ENCODE measurements around the gene CENPP.

DNA sequence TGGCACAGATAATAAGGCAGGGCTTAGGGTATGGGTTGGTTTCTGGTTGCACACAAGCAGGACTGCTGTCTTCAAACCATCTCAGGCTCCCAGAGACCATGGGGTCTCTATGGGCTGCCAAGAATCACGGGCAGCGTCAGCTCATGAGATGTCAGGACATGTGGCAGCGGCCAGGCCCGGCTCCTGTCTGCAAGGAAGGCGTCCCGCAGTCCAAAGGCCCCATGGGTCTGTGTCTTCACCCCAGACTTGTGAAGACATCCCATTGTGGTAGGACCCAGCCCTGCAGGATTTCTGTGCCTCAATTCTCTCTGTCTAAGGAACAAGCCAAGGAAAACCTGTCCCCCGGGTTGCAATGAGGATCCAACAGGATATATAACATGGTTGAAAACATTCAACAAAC is 311.6 kb downstream of the CENPP start:
- TF ChIP-seq, protein P1, sequence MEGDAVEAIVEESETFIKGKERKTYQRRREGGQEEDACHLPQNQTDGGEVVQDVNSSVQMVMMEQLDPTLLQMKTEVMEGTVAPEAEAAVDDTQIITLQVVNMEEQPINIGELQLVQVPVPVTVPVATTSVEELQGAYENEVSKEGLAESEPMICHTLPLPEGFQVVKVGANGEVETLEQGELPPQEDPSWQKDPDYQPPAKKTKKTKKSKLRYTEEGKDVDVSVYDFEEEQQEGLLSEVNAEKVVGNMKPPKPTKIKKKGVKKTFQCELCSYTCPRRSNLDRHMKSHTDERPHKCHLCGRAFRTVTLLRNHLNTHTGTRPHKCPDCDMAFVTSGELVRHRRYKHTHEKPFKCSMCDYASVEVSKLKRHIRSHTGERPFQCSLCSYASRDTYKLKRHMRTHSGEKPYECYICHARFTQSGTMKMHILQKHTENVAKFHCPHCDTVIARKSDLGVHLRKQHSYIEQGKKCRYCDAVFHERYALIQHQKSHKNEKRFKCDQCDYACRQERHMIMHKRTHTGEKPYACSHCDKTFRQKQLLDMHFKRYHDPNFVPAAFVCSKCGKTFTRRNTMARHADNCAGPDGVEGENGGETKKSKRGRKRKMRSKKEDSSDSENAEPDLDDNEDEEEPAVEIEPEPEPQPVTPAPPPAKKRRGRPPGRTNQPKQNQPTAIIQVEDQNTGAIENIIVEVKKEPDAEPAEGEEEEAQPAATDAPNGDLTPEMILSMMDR (IDR thresholded peaks at IDR 0.05; ENCODE audit: low read length), result no peak
- TF ChIP-seq EZH2 (IDR thresholded peaks at IDR 0.05; ENCODE audit: borderline replicate concordance, low read length), result no peak

Measured in OCI-LY1 (cell line).